ENCODE results near the gene ENTPD8. TPM values are rescaled to one million over a fixed set of nuclear protein-coding genes. Genes with fewer than 3 reads are reported as not detected.

The ENTPD8 gene
- total RNA-seq, 1 donor, result under 0.01 TPM

DNA sequence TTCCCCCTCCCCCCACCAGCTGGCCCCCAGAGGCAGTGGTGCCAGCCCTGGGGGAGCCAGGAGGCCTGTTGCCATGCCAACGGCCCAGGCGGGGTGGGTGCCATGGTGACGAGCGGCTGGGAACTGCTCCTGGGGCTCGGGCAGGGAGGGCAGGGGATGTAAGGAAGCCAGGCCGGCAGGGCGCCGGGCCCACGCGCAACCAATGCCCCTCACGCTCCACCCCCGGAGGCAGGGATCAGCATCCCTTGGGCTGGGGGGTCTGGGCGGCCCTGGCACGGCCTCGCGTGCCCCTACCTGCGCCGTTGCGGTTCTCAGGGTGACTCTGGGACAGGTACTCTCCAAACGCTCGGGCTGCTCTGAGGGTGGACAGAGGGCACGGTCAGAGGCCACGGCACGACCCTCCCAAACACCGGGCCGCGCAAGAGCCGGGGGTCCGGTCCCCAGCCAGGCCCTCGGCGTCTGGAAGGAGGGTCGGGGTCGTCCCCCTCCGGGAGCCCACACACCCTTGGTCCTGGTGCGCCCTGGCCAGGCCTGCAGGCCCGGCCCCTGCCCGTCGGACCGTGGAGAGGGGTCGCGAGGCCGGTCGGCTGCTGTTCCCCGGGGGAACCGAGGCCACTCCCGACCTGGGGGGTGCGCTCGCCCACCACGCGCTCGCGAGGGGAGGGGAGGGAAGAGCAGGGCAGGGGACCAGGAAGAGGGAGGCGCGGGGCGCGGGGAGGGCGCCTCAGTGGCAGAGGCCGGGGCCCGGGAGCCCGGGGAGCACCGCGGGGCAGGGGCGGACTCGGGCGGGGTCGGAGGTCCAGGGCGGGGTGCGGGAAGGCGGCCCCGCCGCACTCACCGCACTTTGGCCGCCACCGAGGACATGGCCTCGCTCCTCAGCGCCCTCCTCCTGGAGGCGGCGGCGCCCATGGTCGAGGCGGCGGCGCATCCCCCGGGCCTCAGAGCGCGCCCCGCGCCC, 17.3 kb upstream of the ENTPD8 start:
- TF ChIP-seq, protein P1, sequence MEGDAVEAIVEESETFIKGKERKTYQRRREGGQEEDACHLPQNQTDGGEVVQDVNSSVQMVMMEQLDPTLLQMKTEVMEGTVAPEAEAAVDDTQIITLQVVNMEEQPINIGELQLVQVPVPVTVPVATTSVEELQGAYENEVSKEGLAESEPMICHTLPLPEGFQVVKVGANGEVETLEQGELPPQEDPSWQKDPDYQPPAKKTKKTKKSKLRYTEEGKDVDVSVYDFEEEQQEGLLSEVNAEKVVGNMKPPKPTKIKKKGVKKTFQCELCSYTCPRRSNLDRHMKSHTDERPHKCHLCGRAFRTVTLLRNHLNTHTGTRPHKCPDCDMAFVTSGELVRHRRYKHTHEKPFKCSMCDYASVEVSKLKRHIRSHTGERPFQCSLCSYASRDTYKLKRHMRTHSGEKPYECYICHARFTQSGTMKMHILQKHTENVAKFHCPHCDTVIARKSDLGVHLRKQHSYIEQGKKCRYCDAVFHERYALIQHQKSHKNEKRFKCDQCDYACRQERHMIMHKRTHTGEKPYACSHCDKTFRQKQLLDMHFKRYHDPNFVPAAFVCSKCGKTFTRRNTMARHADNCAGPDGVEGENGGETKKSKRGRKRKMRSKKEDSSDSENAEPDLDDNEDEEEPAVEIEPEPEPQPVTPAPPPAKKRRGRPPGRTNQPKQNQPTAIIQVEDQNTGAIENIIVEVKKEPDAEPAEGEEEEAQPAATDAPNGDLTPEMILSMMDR (IDR thresholded peaks at IDR 0.05; ENCODE audit: insufficient read depth, low read depth, low read length), result no peak
- H3K4me3 ChIP-seq (ENCODE audit: low read depth, low read length), result peak overlapping the region; percentile 71
- DNase-seq (ENCODE audit: low read depth), result no peak

DNA sequence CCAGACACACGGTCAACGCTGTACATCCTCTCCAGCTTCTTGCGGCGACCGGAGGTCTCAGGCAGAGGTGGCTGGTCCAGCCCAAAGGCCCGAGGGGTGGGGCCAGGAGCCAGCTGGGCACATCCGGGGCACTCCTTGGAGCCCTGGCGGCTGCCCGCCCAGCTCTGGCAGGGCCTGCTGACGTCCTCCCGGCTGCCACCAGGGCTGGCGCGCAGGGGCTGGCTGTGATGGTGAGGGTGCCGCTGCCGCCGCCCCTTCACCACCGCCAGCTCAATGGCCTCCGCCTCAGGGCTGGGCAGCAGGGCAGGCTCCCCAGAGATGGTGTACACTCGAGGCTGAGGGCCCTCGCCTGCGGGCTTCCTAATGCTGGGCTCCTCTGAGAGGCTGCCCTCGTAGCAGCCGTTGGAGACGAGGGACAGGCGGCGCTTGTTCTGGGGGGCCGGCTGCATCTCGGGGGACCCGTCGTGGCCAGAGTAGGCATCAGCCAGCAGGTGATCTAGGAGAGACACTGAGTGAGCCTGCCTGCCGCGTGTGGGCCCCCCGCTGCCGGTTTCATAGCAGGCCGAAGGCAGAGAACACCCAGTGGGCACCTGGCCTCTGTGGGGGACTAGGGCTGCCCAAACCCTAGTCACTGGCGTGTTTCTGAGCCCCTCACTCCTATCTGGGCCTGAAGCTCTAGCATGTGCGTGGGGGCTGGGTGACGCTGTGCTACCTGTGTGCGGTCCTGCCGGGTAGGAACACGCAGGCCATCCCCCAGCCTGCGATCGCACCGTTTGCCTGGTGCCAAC, 16.4 kb upstream of the ENTPD8 start:
- TF ChIP-seq, protein P1 (IDR thresholded peaks at IDR 0.05; ENCODE audit: insufficient read depth, low read depth, low read length), result no peak
- no peak for DNase-seq (ENCODE audit: low read depth)

DNA sequence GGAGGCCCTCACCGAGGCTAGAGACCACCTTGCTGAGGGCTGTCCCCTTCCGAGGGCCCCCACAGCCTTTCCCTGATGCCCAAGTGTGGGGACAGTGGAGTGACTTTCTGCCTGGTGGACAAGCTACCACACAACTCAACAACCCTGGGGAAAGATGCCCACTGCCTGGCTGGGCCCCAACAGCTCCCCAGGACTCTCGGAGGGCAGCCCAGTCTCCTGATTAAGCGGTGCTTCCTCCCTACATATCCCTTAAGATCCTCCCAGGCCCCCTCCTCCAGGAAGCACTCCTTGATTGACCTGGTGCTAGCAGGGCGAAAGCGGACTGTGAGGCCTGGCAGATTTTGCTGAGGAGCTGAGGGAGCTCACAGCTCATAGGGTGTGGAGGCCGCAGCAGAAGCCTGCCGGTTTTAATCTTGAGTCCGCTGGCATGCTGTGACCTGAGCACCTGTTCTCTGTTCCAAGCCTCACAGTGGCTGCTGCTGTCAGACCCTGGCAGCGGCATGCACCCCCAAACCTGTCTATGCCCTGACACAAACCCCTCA, 15.8 kb upstream of the ENTPD8 start:
- TF ChIP-seq, protein P1 (IDR thresholded peaks at IDR 0.05; ENCODE audit: insufficient read depth, low read depth, low read length), result no peak
- H3K4me3 ChIP-seq (ENCODE audit: low read depth, low read length), result no peak overlapping the region
- DNase-seq (ENCODE audit: low read depth), result no peak

More for the DNA sequence above, 16.4 kb upstream of the ENTPD8 start:
- peak overlapping the region; percentile 71 for H3K4me3 ChIP-seq (ENCODE audit: low read depth, low read length)

- TF ChIP-seq, protein P1 (IDR thresholded peaks at IDR 0.05; ENCODE audit: insufficient read depth, low read depth, low read length), result no peak
- no peak for DNase-seq (ENCODE audit: low read depth)
- no peak overlapping the region for H3K4me3 ChIP-seq (ENCODE audit: low read depth, low read length)
Observed at GRCh38 chr9:137456061-137456863, 15.1 kb upstream of the ENTPD8 start.

- TF ChIP-seq, protein P1 (IDR thresholded peaks at IDR 0.05; ENCODE audit: insufficient read depth, low read depth, low read length), result no peak
- DNase-seq (ENCODE audit: low read depth), result no peak
Observed at GRCh38 chr9:137455359-137455991, 14.3 kb upstream of the ENTPD8 start.

More at GRCh38 chr9:137455359-137455991, 14.3 kb upstream of the ENTPD8 start:
- no peak overlapping the region for H3K4me3 ChIP-seq (ENCODE audit: low read depth, low read length)

Data from fibroblast of villous mesenchyme (primary cell).